ENCODE measurements around the gene HSD3B2. TPM values are rescaled to one million over a fixed set of nuclear protein-coding genes. Genes with fewer than 3 reads are reported as not detected.

HSD3B2 gene
- total RNA-seq, 1 donor from 2014 or later: not detected

DNA sequence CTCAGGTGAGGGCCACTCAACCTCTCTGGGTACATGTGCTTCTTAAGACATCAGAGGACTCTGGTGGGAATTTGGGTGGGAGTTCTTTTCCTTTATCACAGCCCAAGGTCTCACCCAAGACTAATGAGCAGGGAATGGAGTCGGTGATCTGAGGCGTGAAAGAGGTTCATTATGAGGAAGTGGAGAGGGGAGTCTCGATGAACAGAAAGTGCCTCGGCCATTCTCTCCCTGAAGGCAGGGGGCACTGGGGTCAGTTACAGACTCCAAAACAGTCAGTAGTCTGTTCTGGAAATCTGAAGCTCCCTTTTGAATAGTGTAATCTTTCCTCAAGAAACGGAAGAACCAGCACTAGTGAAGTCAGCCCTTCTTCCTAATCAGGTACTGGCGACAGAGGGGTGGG is 36.2 kb downstream of the HSD3B2 start:
- Mint-ChIP-seq H3K9me3 (no peaks in the 10 kb centered on the region), H3K27ac (no peak overlapping the region), H3K4me1 (peaks cover 21% of the 10 kb centered on the region), H3K27me3 (ENCODE audit: insufficient read depth, low read depth) (peaks cover 2% of the 10 kb centered on the region), H3K36me3 (no peaks in the 10 kb centered on the region), H3K4me3 (no peak overlapping the region)
- Histone ChIP-seq H3K9ac (no peak overlapping the region), H3K27ac (no peak overlapping the region), H3K9me3 (ENCODE audit: low read depth) (no peaks in the 10 kb centered on the region), H4K20me1 (ENCODE audit: low read depth) (no peaks in the 10 kb centered on the region), H3K79me2 (ENCODE audit: low read depth) (no peaks in the 10 kb centered on the region), H3K4me2 (no peak overlapping the region), H3K4me1 (peaks cover 4% of the 10 kb centered on the region), H3F3A (ENCODE audit: low read depth) (no peaks in the 10 kb centered on the region), H3K27me3 (no peaks in the 10 kb centered on the region), H3K4me3 (no peak overlapping the region), H3K36me3 (no peaks in the 10 kb centered on the region), H2AFZ (replicated peaks) (no peak overlapping the region)
- TF ChIP-seq, protein P1, sequence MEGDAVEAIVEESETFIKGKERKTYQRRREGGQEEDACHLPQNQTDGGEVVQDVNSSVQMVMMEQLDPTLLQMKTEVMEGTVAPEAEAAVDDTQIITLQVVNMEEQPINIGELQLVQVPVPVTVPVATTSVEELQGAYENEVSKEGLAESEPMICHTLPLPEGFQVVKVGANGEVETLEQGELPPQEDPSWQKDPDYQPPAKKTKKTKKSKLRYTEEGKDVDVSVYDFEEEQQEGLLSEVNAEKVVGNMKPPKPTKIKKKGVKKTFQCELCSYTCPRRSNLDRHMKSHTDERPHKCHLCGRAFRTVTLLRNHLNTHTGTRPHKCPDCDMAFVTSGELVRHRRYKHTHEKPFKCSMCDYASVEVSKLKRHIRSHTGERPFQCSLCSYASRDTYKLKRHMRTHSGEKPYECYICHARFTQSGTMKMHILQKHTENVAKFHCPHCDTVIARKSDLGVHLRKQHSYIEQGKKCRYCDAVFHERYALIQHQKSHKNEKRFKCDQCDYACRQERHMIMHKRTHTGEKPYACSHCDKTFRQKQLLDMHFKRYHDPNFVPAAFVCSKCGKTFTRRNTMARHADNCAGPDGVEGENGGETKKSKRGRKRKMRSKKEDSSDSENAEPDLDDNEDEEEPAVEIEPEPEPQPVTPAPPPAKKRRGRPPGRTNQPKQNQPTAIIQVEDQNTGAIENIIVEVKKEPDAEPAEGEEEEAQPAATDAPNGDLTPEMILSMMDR (IDR thresholded peaks at IDR 0.05): no peak
- no peak for TF ChIP-seq EZH2phosphoT487 (IDR thresholded peaks at IDR 0.05)
- no peak for TF ChIP-seq EZH2 (IDR thresholded peaks at IDR 0.05)
- peak; percentile 64 for DNase-seq (ENCODE audit: low spot score)

DNA sequence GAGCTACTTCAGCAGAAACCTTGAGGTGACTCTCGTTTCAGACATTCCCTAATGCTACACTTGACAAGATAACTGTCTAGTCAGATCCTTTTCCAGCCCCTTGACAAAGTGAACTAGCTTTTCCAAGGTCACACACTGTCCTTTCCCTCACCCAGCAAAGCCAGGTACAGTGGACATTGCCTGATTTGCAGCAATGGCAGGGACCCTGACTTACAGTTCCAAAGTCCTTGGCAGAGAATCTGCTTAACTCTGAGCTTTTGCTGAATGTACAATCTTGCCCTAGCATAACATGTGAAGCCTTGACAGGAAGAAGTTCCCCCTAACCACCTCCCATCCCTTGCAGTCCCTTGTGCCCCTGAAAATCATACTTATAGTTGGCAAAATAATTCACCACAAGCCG is 37.1 kb downstream of the HSD3B2 start:
- H3K4me3 ChIP-seq: no peak overlapping the region
- no peaks in the 10 kb centered on the region for H3K79me2 ChIP-seq (ENCODE audit: low read depth)
- H3F3A ChIP-seq (ENCODE audit: low read depth): no peaks in the 10 kb centered on the region
- H3K27me3 Mint-ChIP-seq (ENCODE audit: insufficient read depth, low read depth): peaks cover 2% of the 10 kb centered on the region
- H3K9me3 Mint-ChIP-seq: no peaks in the 10 kb centered on the region
- no peaks in the 10 kb centered on the region for H3K27me3 ChIP-seq
- no peaks in the 10 kb centered on the region for H4K20me1 ChIP-seq (ENCODE audit: low read depth)
- no peak overlapping the region for H3K27ac Mint-ChIP-seq
- no peak for DNase-seq (ENCODE audit: low spot score)
- H3K27ac ChIP-seq: no peak overlapping the region
- peaks cover 26% of the 10 kb centered on the region for H3K4me1 Mint-ChIP-seq
- no peak overlapping the region for H3K4me2 ChIP-seq
- H2AFZ ChIP-seq (replicated peaks): no peak overlapping the region
- H3K4me1 ChIP-seq: peaks cover 4% of the 10 kb centered on the region
- H3K36me3 ChIP-seq: no peaks in the 10 kb centered on the region
- no peaks in the 10 kb centered on the region for H3K36me3 Mint-ChIP-seq
- no peak overlapping the region for H3K9ac ChIP-seq
- no peak for TF ChIP-seq EZH2 (IDR thresholded peaks at IDR 0.05)
- no peak for TF ChIP-seq EZH2phosphoT487 (IDR thresholded peaks at IDR 0.05)
- TF ChIP-seq, protein P1 (IDR thresholded peaks at IDR 0.05): no peak
- H3K9me3 ChIP-seq (ENCODE audit: low read depth): no peaks in the 10 kb centered on the region
- no peak overlapping the region for H3K4me3 Mint-ChIP-seq

DNA sequence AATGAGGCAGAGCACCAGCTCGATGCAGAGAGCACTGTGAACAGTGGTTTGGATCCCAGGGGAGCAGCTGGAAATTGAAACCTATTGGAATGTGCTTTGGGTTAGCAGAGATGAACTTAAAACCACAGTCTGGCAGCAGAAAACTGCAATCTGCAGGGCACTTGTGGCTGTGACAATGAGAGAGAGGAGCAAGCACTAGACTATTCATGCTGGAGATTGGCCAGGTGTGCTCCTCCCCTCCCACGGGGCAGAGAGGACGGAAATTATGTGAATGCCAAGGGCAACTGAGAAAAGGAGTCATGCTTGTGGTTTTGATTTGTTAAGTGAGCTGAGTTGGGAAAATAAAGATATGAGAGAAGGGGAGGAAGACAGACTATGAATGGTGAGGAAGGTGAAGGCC is 38.1 kb downstream of the HSD3B2 start:
- no peak overlapping the region for H3K27ac Mint-ChIP-seq
- Histone ChIP-seq H3K79me2 (ENCODE audit: low read depth) (no peaks in the 10 kb centered on the region), H3K4me2 (no peak overlapping the region), H3K27ac (no peak overlapping the region), H3F3A (ENCODE audit: low read depth) (no peaks in the 10 kb centered on the region), H4K20me1 (ENCODE audit: low read depth) (no peaks in the 10 kb centered on the region), H3K4me3 (no peak overlapping the region), H2AFZ (replicated peaks) (no peak overlapping the region), H3K4me1 (peaks cover 4% of the 10 kb centered on the region), H3K27me3 (no peaks in the 10 kb centered on the region), H3K9me3 (ENCODE audit: low read depth) (no peaks in the 10 kb centered on the region), H3K36me3 (no peaks in the 10 kb centered on the region), H3K9ac (no peak overlapping the region)
- no peaks in the 10 kb centered on the region for H3K9me3 Mint-ChIP-seq
- H3K27me3 Mint-ChIP-seq (ENCODE audit: insufficient read depth, low read depth): peaks cover 2% of the 10 kb centered on the region
- no peak for TF ChIP-seq EZH2phosphoT487 (IDR thresholded peaks at IDR 0.05)
- TF ChIP-seq, protein P1 (IDR thresholded peaks at IDR 0.05): no peak
- no peaks in the 10 kb centered on the region for H3K36me3 Mint-ChIP-seq
- DNase-seq (ENCODE audit: low spot score): no peak
- no peak overlapping the region for H3K4me3 Mint-ChIP-seq
- H3K4me1 Mint-ChIP-seq: peaks cover 26% of the 10 kb centered on the region
